PFSK-1 (cell line): Measurements from ENCODE around the gene MYO5B.

ENCODE experiments used
- FOXP2 ChIP-seq: optimal IDR thresholded peaks from 2 replicates; pipeline ENCODE3; 2011; ENCODE audit warnings: borderline replicate concordance, control low read depth, inconsistent platforms; ENCODE audit not compliant: insufficient read depth; ENCODE audit errors: extremely low read length, extremely low read depth
- POLR2AphosphoS5 ChIP-seq: IDR thresholded peaks from 2 replicates; pipeline ENCODE4 v1.6.1; 2012; ENCODE audit warnings: low read depth, mild to moderate bottlenecking, control low read depth, low read length, moderate library complexity
- REST ChIP-seq, 2 experiments: IDR thresholded peaks; 2 replicates each; pipeline versions ENCODE4 v1.6.1 to v1.8.0; 2011 to 2012; ENCODE audit warnings: low read depth in 2 of 2, low read length in 2 of 2, control low read depth in 1 of 2, inconsistent platforms in 1 of 2, mild to moderate bottlenecking in 1 of 2, moderate library complexity in 1 of 2; ENCODE audit not compliant: insufficient read depth in 1 of 2
- SIN3A ChIP-seq: IDR thresholded peaks from 2 replicates; pipeline ENCODE4 v1.6.1; 2012; ENCODE audit warnings: mild to moderate bottlenecking, low read length, moderate library complexity, borderline replicate concordance; ENCODE audit not compliant: insufficient read depth
- TAF1 ChIP-seq: IDR thresholded peaks from 2 replicates; pipeline ENCODE4 v1.6.1; 2012; ENCODE audit warnings: low read length, control low read depth, borderline replicate concordance; ENCODE audit not compliant: insufficient read depth

The MYO5B gene

GRCh38 chr18:50128506-50129271, 66.3 kb downstream of the MYO5B start:
- TF ChIP-seq FOXP2: no peak
- no peak for TF ChIP-seq REST (IDR thresholded peaks at IDR 0.05; ENCODE audit: insufficient read depth in 1 of 2, low read depth in 2 of 2, low read length in 2 of 2)
- TF ChIP-seq POLR2AphosphoS5: no peak
- no peak for TF ChIP-seq SIN3A
- no peak for TF ChIP-seq TAF1

GRCh38 chr18:50127516-50128210, 67.3 kb downstream of the MYO5B start:
- TF ChIP-seq POLR2AphosphoS5 (no peak), REST (IDR thresholded peaks at IDR 0.05; ENCODE audit: insufficient read depth in 1 of 2, low read depth in 2 of 2, low read length in 2 of 2) (no peak), FOXP2 (no peak), SIN3A (no peak), TAF1 (no peak)

- TF ChIP-seq POLR2AphosphoS5 (no peak), TAF1 (no peak), REST (IDR thresholded peaks at IDR 0.05; ENCODE audit: insufficient read depth in 1 of 2, low read depth in 2 of 2, low read length in 2 of 2) (no peak), FOXP2 (no peak), SIN3A (no peak)
Observed at GRCh38 chr18:50126471-50126870, 68.5 kb downstream of the MYO5B start.

- TF ChIP-seq REST (IDR thresholded peaks at IDR 0.05; ENCODE audit: insufficient read depth in 1 of 2, low read depth in 2 of 2, low read length in 2 of 2) (no peak), FOXP2 (no peak), POLR2AphosphoS5 (no peak), SIN3A (no peak), TAF1 (no peak)
Observed at GRCh38 chr18:50125456-50125855, 69.5 kb downstream of the MYO5B start.
